MM.1S (cell line): ENCODE measurements around the gene GNAT1.

ENCODE experiments used
- DNase-seq: peaks from one replicate; pipeline ENCODE4 v3.0.0-alpha.2; 2015
- H2AFZ ChIP-seq: fragments of 300-600 bp; sonication (generic); 2 replicates; pipeline ENCODE4 v1.6.0; 2016; ENCODE audit warnings: antibody characterized with exemption, low read length
- H3F3A ChIP-seq: fragments of 300-600 bp; sonication (generic); 2 replicates; pipeline ENCODE4 v1.6.1; 2016; ENCODE audit warnings: mild to moderate bottlenecking, antibody characterized with exemption, low read length, moderate library complexity, mixed read lengths; ENCODE audit not compliant: insufficient read depth
- H3K27ac ChIP-seq: fragments of 300-600 bp; sonication (generic); 2 replicates; pipeline ENCODE4 v1.5.1; 2016; ENCODE audit warnings: mild to moderate bottlenecking, low read length
- H3K27me3 ChIP-seq: fragments of 300-600 bp; sonication (generic); replicated peaks from 2 replicates; pipeline ENCODE4 v1.6.0; 2016; ENCODE audit warnings: low read length; ENCODE audit not compliant: insufficient read depth
- H3K36me3 ChIP-seq: fragments of 300-600 bp; sonication (generic); replicated peaks from 2 replicates; pipeline ENCODE4 v1.6.1; 2016; ENCODE audit warnings: mild to moderate bottlenecking, low read length, mixed read lengths; ENCODE audit not compliant: insufficient read depth
- H3K4me1 ChIP-seq: fragments of 300-600 bp; sonication (generic); 2 replicates; pipeline ENCODE4 v1.6.1; 2016; ENCODE audit warnings: low read length, mixed read lengths
- H3K4me2 ChIP-seq: fragments of 300-600 bp; sonication (generic); 2 replicates; pipeline ENCODE4 v1.6.0; 2016; ENCODE audit warnings: low read depth, low read length
- H3K4me3 ChIP-seq: fragments of 300-600 bp; sonication (generic); 2 replicates; pipeline ENCODE4 v1.5.1; 2016; ENCODE audit warnings: low read length, mixed read lengths
- H3K79me2 ChIP-seq: fragments of 300-600 bp; sonication (generic); 2 replicates; pipeline ENCODE4 v1.6.1; 2016; ENCODE audit warnings: mixed run types, low read length, mixed read lengths
- H3K9ac ChIP-seq: fragments of 300-600 bp; sonication (generic); 2 replicates; pipeline ENCODE4 v1.6.1; 2016; ENCODE audit warnings: low read length, mixed read lengths
- H3K9me2 ChIP-seq: fragments of 300-600 bp; sonication (generic); replicated peaks from 2 replicates; pipeline ENCODE4 v1.6.1; 2016; ENCODE audit warnings: mild to moderate bottlenecking, low read length, mixed read lengths; ENCODE audit not compliant: insufficient read depth
- H3K9me3 ChIP-seq: fragments of 300-600 bp; sonication (generic); replicated peaks from 2 replicates; pipeline ENCODE4 v1.6.1; 2016; ENCODE audit warnings: mild to moderate bottlenecking, low read length, mixed read lengths; ENCODE audit not compliant: insufficient read depth
- H4K20me1 ChIP-seq: fragments of 300-600 bp; sonication (generic); 2 replicates; pipeline ENCODE4 v1.6.1; 2016; ENCODE audit warnings: mild to moderate bottlenecking, low read length, moderate library complexity, mixed read lengths; ENCODE audit not compliant: insufficient read depth
- CTCF ChIP-seq: fragments of 300-600 bp; sonication (generic); IDR thresholded peaks from 2 replicates; pipeline ENCODE4 v1.5.1; 2016; ENCODE audit warnings: antibody characterized with exemption, low read length, mixed read lengths
- EZH2 ChIP-seq: fragments of 300-600 bp; sonication (generic); optimal IDR thresholded peaks from 2 replicates; pipeline ENCODE3; 2017; ENCODE audit warnings: low read depth, mild to moderate bottlenecking, antibody characterized with exemption, low read length, mixed read lengths
- EZH2phosphoT487 ChIP-seq: fragments of 300-600 bp; sonication (generic); IDR thresholded peaks from 2 replicates; pipeline ENCODE4 v1.6.1; 2018; ENCODE audit warnings: antibody characterized with exemption, low read length

The GNAT1 gene

GRCh38 chr3:50147447-50147846 lies 44.0 kb upstream of the GNAT1 start:
- no peak overlapping the region for H2AFZ ChIP-seq
- no peaks in the 10 kb centered on the region for H3F3A ChIP-seq
- H3K4me3 ChIP-seq, result no peak overlapping the region
- no peaks in the 10 kb centered on the region for H3K36me3 ChIP-seq
- H3K4me2 ChIP-seq, result no peak overlapping the region
- H3K9ac ChIP-seq, result no peak overlapping the region
- no peak for DNase-seq
- H3K9me2 ChIP-seq, result no peaks in the 10 kb centered on the region
- no peak overlapping the region for H3K27ac ChIP-seq
- TF ChIP-seq EZH2phosphoT487, result no peak
- no peak for TF ChIP-seq EZH2
- TF ChIP-seq CTCF, result no peak
- no peaks in the 10 kb centered on the region for H3K9me3 ChIP-seq
- no peaks in the 10 kb centered on the region for H3K79me2 ChIP-seq
- H3K4me1 ChIP-seq, result no peaks in the 10 kb centered on the region
- H3K27me3 ChIP-seq, result peaks cover 14% of the 10 kb centered on the region
- H4K20me1 ChIP-seq, result no peaks in the 10 kb centered on the region

- TF ChIP-seq EZH2phosphoT487, result no peak
- TF ChIP-seq CTCF, result no peak
- no peak for TF ChIP-seq EZH2
- Histone ChIP-seq H3K4me3 (no peak overlapping the region), H2AFZ (no peak overlapping the region), H3K9me2 (no peaks in the 10 kb centered on the region), H3K9me3 (no peaks in the 10 kb centered on the region), H3K4me1 (no peaks in the 10 kb centered on the region), H3F3A (no peaks in the 10 kb centered on the region), H3K36me3 (no peaks in the 10 kb centered on the region), H3K4me2 (no peak overlapping the region), H3K27ac (no peak overlapping the region), H3K9ac (no peak overlapping the region), H3K79me2 (no peaks in the 10 kb centered on the region), H4K20me1 (no peaks in the 10 kb centered on the region), H3K27me3 (peaks cover 14% of the 10 kb centered on the region)
- DNase-seq, result no peak
Measured at GRCh38 chr3:50147861-50148260, 43.5 kb upstream of the GNAT1 start.

GRCh38 chr3:50150404-50150750 lies 41.0 kb upstream of the GNAT1 start:
- Histone ChIP-seq H3K27me3 (peaks cover 27% of the 10 kb centered on the region), H3K4me2 (no peak overlapping the region), H3K4me1 (0 out of 2 replicates have a peak, but pooled peaks cover 4% of the 10 kb centered on the region), H3K9ac (no peak overlapping the region), H3K9me3 (no peaks in the 10 kb centered on the region), H2AFZ (no peak overlapping the region), H3K79me2 (no peaks in the 10 kb centered on the region), H3K9me2 (no peaks in the 10 kb centered on the region), H4K20me1 (no peaks in the 10 kb centered on the region), H3K4me3 (no peak overlapping the region), H3F3A (no peaks in the 10 kb centered on the region), H3K27ac (no peak overlapping the region), H3K36me3 (no peaks in the 10 kb centered on the region)
- TF ChIP-seq EZH2phosphoT487 (no peak), CTCF (no peak), EZH2 (no peak)
- no peak for DNase-seq
